HT-29 (cell line): Measurements from ENCODE around the gene RIMS4. TPM values are rescaled to one million over a fixed set of nuclear protein-coding genes. Genes with fewer than 3 reads are reported as not detected.

Source experiments
- DNase-seq: peaks from one replicate; pipeline ENCODE4 v3.0.0-alpha.2; 2015; ENCODE audit warnings: low spot score
- total RNA-seq: library from RNA; depleted of rRNA; stranded (reverse); fragments of >200 nt; shearing (Covaris generic); gene quantifications from 2 replicates; pipeline ENCODE4 v1.2.3, GENCODE V29; 2014; rRNA removed

The RIMS4 gene
- total RNA-seq, 1 experiment from 2014 or later = not detected

- no peak for DNase-seq
These were observed 107.0 kb downstream of the RIMS4 start for GRCh38 chr20:44703183-44703925.

DNA sequence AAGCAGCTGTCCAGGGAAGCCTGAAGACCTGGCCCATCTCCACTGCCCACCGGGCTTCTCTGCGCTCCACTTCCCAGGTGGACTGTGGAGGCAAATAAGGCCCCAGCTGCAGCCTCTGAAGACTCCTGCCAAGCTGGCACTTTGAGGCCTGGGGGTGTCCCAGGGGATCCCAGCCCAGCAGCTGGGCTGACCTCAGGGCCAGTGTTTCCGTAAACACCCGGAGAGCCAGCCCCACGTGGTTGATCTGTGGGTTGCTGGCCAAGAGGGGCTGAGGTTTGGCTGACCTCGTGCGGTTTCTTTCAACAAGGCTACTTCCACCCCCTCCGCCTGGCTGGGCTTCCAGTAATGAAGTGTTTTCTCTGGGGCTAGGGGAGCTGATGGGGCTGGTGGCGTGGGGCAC is 107.6 kb downstream of the RIMS4 start:
- DNase-seq = no peak

- no peak for DNase-seq
These were observed 108.5 kb downstream of the RIMS4 start for GRCh38 chr20:44701858-44702256.

Other genes starting within 250 kb of the RIMS4 start
- gene PKIG, start 228.0 kb downstream of the RIMS4 start, total RNA-seq = 0.29 and 1.3 TPM in 2 replicates
- gene ADA, start 158.8 kb downstream of the RIMS4 start, total RNA-seq = 0.39 TPM in 1 of 2 replicates, not detected in the other
- not detected in 2 replicates for gene CCN5, start 95.2 kb downstream of the RIMS4 start, total RNA-seq
- not detected in 2 replicates for gene KCNK15, start 64.7 kb downstream of the RIMS4 start, total RNA-seq
- 71.4 and 77.9 TPM in 2 replicates for gene YWHAB, start 75.2 kb upstream of the RIMS4 start, total RNA-seq
- 53.4 and 54.6 TPM in 2 replicates for gene PABPC1L, start 99.5 kb upstream of the RIMS4 start, total RNA-seq
- gene TOMM34, start 149.9 kb upstream of the RIMS4 start, total RNA-seq = 80.5 and 85.2 TPM in 2 replicates
- gene STK4, start 156.0 kb upstream of the RIMS4 start, total RNA-seq = 23.1 and 27.1 TPM in 2 replicates